ENCODE data around the gene CYP27A1. TPM values are rescaled to one million over a fixed set of nuclear protein-coding genes. Genes with fewer than 3 reads are reported as not detected.

The CYP27A1 gene
- total and polyA plus RNA-seq, 2 of the 8 experiments (the other 6 are each of a cell fraction or from before 2014, with no cell fraction given), result 5.4 to 14.7 TPM

DNA sequence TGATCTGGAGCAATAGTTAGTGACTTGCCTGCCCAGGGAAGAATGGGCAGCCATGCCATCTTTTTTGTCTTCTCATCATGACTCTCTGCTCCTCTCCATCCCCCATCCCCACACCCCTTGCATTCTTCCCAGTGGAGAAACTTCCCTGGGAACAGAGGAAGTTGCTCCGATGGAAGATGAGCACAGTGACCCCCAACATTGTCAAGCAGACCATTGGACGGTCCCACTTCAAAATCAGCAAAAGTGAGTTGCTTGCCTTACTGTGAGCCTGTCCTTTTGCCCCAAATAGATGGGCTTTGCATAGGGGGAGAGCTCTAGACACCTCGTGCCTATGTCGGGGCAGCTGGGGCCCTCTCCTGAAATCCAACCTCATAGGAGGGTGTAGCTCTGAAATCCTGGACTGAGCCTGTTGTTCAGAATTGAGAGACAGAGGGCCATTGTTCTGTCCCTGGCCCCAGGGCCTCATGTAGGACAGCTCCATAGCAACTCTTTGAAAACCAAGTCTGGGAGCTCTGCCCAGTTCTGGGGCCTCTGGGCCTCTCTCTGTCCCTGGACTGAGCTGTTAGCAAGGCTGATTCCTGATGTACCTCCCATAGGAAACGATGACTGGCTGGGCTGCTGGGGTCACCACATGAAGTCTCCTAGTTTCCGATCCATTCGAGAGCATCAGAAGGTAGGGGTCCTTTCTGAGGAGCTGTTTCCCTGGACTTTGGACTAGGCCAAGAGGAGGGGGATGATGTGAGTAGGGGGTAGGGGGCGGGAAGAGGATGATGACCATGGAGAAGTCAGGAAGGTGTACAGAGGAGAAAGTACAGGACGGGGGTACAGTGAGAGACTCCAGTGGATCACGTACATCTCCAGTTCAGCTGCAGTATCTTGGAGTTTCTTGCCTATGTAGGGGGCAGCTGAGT, 36.1 kb upstream of the CYP27A1 start (continued):
- TF ChIP-seq, protein P1, sequence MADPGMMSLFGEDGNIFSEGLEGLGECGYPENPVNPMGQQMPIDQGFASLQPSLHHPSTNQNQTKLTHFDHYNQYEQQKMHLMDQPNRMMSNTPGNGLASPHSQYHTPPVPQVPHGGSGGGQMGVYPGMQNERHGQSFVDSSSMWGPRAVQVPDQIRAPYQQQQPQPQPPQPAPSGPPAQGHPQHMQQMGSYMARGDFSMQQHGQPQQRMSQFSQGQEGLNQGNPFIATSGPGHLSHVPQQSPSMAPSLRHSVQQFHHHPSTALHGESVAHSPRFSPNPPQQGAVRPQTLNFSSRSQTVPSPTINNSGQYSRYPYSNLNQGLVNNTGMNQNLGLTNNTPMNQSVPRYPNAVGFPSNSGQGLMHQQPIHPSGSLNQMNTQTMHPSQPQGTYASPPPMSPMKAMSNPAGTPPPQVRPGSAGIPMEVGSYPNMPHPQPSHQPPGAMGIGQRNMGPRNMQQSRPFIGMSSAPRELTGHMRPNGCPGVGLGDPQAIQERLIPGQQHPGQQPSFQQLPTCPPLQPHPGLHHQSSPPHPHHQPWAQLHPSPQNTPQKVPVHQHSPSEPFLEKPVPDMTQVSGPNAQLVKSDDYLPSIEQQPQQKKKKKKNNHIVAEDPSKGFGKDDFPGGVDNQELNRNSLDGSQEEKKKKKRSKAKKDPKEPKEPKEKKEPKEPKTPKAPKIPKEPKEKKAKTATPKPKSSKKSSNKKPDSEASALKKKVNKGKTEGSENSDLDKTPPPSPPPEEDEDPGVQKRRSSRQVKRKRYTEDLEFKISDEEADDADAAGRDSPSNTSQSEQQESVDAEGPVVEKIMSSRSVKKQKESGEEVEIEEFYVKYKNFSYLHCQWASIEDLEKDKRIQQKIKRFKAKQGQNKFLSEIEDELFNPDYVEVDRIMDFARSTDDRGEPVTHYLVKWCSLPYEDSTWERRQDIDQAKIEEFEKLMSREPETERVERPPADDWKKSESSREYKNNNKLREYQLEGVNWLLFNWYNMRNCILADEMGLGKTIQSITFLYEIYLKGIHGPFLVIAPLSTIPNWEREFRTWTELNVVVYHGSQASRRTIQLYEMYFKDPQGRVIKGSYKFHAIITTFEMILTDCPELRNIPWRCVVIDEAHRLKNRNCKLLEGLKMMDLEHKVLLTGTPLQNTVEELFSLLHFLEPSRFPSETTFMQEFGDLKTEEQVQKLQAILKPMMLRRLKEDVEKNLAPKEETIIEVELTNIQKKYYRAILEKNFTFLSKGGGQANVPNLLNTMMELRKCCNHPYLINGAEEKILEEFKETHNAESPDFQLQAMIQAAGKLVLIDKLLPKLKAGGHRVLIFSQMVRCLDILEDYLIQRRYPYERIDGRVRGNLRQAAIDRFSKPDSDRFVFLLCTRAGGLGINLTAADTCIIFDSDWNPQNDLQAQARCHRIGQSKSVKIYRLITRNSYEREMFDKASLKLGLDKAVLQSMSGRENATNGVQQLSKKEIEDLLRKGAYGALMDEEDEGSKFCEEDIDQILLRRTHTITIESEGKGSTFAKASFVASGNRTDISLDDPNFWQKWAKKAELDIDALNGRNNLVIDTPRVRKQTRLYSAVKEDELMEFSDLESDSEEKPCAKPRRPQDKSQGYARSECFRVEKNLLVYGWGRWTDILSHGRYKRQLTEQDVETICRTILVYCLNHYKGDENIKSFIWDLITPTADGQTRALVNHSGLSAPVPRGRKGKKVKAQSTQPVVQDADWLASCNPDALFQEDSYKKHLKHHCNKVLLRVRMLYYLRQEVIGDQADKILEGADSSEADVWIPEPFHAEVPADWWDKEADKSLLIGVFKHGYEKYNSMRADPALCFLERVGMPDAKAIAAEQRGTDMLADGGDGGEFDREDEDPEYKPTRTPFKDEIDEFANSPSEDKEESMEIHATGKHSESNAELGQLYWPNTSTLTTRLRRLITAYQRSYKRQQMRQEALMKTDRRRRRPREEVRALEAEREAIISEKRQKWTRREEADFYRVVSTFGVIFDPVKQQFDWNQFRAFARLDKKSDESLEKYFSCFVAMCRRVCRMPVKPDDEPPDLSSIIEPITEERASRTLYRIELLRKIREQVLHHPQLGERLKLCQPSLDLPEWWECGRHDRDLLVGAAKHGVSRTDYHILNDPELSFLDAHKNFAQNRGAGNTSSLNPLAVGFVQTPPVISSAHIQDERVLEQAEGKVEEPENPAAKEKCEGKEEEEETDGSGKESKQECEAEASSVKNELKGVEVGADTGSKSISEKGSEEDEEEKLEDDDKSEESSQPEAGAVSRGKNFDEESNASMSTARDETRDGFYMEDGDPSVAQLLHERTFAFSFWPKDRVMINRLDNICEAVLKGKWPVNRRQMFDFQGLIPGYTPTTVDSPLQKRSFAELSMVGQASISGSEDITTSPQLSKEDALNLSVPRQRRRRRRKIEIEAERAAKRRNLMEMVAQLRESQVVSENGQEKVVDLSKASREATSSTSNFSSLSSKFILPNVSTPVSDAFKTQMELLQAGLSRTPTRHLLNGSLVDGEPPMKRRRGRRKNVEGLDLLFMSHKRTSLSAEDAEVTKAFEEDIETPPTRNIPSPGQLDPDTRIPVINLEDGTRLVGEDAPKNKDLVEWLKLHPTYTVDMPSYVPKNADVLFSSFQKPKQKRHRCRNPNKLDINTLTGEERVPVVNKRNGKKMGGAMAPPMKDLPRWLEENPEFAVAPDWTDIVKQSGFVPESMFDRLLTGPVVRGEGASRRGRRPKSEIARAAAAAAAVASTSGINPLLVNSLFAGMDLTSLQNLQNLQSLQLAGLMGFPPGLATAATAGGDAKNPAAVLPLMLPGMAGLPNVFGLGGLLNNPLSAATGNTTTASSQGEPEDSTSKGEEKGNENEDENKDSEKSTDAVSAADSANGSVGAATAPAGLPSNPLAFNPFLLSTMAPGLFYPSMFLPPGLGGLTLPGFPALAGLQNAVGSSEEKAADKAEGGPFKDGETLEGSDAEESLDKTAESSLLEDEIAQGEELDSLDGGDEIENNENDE (IDR thresholded peaks at IDR 0.05; ENCODE audit: insufficient replicate concordance, low read length), result no peak
- TF ChIP-seq KDM1A (IDR thresholded peaks at IDR 0.05; ENCODE audit: borderline replicate concordance, low read length) (no peak), BRCA1 (IDR thresholded peaks at IDR 0.05; ENCODE audit: low read depth, low read length) (no peak), GTF2F1 (IDR thresholded peaks at IDR 0.05; ENCODE audit: borderline replicate concordance, low read depth, low read length) (no peak), CREB1 (IDR thresholded peaks at IDR 0.05) (no peak), RNF2 (IDR thresholded peaks at IDR 0.05; ENCODE audit: borderline replicate concordance, low read depth, low read length, missing control alignments, poor library complexity, severe bottlenecking) (no peak), SIRT6 (IDR thresholded peaks at IDR 0.05; ENCODE audit: low read length) (no peak)
